GM19025 (cell line): ENCODE measurements around the gene MYL5.
A peak's percentile ranks its signal among the peaks of the same experiment; 100 is the strongest.
"Not testable (repeated sequence)": the region's sequence is repeated elsewhere in the genome, so short reads cannot be mapped to it uniquely, and the experiment has no call there.

Experiments
- ATAC-seq: cut with Tn5 transposase; IDR thresholded peaks from one replicate; pipeline ENCODE4 v1.9.1; 2021; ENCODE audit warnings: mild to moderate bottlenecking, low read depth, moderate library complexity; ENCODE audit not compliant: unreplicated experiment

The MYL5 gene

GRCh38 chr4:704198-704891, 30.0 kb downstream of the MYL5 start:
- ATAC-seq = no peak

- no peak for ATAC-seq
Observed at GRCh38 chr4:704971-705277, 30.6 kb downstream of the MYL5 start.

- ATAC-seq = peak; percentile 94
Observed at GRCh38 chr4:705278-706082, 31.1 kb downstream of the MYL5 start, which contains the start of gene PCGF3. PCGF3 (plus strand) TSS chr4:705832; CDS start chr4:733681, 27,849 bp downstream.

GRCh38 chr4:706083-706633, 31.8 kb downstream of the MYL5 start:
- ATAC-seq = not testable (repeated sequence)

GRCh38 chr4:706834-707598, 32.7 kb downstream of the MYL5 start:
- no peak for ATAC-seq

- no peak for ATAC-seq
Observed at GRCh38 chr4:707929-708630, 33.7 kb downstream of the MYL5 start.

GRCh38 chr4:708631-708933, 34.2 kb downstream of the MYL5 start:
- ATAC-seq = no peak

- ATAC-seq = no peak
Observed at GRCh38 chr4:709348-709747, 35.0 kb downstream of the MYL5 start.

- no peak for ATAC-seq
Observed at GRCh38 chr4:710116-710515, 35.8 kb downstream of the MYL5 start.

GRCh38 chr4:710916-711315, 36.6 kb downstream of the MYL5 start:
- no peak for ATAC-seq

- ATAC-seq = no peak
Observed at GRCh38 chr4:712093-712492, 37.8 kb downstream of the MYL5 start.

- ATAC-seq = no peak
Observed at GRCh38 chr4:712916-713632, 38.7 kb downstream of the MYL5 start.

GRCh38 chr4:714087-714486, 39.7 kb downstream of the MYL5 start:
- ATAC-seq = no peak

- no peak for ATAC-seq
Observed at GRCh38 chr4:717601-718320, 43.4 kb downstream of the MYL5 start.

GRCh38 chr4:718460-718859, 44.1 kb downstream of the MYL5 start:
- ATAC-seq = no peak

GRCh38 chr4:720111-720860, 45.9 kb downstream of the MYL5 start:
- ATAC-seq = no peak

GRCh38 chr4:721261-722168, 47.2 kb downstream of the MYL5 start:
- ATAC-seq = no peak
